HG02798 (cell line): ENCODE data around the gene FSTL4.

Experiments
- ATAC-seq: cut with Tn5 transposase; IDR thresholded peaks from one replicate; pipeline ENCODE4 v1.9.1; 2021; ENCODE audit warnings: mild to moderate bottlenecking; ENCODE audit not compliant: unreplicated experiment, poor library complexity

Gene FSTL4

DNA sequence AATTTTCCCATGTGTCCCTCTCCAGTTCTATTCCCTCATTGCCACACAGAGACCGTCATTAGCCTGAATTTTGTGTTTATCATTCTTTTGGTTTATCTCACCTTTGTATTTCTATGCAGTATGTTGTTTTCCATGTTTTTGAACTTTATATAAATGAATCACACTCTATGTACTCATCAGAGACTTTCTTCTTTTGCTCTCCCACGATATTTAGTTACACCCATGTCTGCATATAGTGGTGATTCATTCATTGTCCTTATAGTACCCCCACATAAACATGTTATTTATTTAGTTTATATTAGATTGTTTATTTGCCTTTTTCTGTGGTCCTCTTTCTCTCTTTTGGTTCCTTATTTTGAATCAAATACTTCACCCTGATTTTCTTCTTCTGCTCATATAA lies 199.7 kb downstream of the FSTL4 start:
- ATAC-seq: no peak

DNA sequence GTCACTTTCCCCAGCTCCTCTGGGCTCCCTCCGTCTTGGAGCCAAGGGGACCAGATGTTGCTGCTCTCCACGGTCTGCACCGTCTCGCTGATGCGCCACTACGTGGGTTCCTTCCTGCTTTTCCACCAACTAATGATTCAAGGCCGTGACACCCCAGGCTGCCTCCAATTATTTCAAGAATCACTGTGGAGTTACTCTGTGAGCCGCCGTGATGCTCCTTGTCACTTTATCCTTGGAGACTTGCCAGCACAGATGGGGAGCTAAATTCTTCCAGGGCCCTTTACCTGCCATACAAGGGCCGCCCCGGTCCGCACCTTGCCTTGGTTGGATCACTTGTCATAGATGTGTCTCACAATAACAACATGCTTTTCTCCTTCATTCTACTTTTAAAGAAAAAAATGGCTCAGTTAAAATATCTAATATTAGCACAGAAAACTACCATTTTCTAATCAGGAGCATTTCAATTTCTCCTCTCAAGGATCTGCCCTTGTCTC lies 202.0 kb downstream of the FSTL4 start:
- no peak for ATAC-seq

DNA sequence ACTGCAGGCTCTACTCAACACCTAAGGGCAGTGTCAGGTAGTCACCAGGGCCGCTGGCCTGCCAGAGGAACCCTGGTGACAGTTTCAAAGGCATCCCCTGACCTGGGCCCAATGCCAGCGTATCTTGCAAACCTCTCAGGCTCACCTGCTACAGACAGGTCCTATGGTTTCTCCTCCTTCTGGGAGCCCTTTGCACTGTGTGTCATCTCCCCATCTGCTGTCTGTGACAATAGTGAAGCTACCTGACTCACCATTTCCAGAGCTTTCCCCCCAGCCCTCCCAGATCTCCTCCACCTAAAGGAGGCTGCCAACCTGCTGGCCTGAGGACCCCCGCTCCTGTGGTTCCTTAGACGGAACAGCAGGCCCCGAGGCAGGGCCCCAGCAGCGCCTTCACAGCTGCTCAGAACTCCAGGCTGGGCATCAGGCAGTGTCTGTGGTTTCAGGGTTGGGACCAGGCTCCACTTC lies 203.1 kb downstream of the FSTL4 start:
- ATAC-seq: no peak

DNA sequence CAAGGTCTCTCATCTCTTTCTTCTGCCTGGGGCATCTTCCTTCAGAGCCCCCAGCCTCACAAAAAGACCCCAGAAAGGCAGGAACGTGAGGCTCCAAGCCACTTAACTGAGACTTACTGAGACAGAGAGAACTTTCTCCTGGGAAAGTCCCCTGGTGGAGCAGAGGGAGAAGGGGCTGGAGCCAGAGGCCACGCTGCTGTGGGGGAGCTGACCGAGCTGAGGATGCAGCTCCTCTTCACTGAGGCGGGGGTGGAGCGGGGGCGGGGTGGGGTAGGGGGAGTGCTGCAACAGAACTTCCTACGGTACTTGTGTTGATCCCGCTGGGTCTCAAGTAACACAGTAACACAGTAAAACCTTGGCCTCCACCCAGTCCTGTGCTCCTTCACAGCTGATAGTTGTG lies 204.0 kb downstream of the FSTL4 start:
- no peak for ATAC-seq

DNA sequence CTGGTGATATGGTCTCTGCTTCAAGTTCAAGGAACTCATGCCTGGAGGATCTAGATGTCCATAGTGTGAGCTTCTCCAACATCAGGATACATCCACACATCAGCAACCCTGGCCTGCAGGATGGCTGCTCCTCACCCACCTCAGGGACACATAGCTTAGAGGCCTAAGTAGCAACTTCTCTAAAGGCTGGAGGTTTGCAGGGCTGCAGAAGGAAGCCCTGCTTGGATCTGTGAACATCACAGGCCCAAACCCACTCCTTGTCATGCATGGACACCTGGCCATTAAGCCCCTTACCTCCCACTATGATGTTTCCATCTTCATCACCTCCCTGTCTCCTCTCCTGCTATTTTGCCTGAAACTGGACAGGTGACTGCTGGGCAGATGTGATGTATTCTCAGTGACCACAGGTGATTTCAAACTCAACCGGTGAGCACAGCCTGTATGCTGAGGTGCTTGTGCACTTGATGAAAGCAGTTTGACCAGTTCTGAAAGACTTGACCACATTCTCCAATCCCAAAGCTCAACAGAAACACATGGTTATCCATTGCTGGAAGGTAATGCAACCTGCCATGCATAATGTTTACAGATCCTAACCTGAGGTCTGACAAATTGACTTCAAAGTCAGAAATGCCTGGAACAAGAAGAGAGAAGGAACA lies 205.2 kb downstream of the FSTL4 start:
- no peak for ATAC-seq

DNA sequence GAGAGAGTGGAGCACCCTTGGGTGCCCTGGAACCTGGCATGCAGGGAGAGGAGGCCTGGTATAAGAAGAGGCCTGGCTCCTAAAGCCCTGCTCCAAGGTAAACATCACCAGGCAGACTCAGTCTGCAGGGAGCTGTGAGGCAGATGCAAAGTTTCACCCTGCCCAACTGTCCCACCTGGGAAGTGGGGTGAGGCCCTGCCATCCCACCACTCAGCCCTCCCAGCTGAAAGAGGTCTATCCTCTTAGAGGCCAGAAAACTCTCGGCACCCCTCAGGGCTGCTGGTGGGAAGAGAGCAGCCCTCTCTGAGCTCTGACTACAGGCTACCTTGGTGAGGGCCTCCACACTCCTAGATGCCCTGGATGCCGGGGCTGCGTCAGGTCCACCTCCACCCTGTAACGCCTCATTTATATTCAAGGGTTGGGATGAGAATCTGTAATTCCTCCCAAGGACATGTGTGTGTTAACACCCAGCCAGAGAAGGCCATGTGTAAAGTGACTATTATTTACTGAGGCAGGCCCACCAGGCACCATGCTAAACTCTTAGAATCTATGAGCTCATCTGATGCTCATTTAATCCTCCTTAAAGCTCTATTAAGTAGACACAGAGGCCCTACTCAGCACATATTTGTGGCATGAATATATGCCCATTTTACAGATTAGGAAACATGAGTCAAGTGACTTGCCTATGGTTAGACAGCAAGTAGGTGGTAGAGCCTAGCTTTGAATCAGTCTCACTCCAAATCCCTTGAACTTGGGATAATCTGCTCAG lies 205.9 kb downstream of the FSTL4 start:
- no peak for ATAC-seq

DNA sequence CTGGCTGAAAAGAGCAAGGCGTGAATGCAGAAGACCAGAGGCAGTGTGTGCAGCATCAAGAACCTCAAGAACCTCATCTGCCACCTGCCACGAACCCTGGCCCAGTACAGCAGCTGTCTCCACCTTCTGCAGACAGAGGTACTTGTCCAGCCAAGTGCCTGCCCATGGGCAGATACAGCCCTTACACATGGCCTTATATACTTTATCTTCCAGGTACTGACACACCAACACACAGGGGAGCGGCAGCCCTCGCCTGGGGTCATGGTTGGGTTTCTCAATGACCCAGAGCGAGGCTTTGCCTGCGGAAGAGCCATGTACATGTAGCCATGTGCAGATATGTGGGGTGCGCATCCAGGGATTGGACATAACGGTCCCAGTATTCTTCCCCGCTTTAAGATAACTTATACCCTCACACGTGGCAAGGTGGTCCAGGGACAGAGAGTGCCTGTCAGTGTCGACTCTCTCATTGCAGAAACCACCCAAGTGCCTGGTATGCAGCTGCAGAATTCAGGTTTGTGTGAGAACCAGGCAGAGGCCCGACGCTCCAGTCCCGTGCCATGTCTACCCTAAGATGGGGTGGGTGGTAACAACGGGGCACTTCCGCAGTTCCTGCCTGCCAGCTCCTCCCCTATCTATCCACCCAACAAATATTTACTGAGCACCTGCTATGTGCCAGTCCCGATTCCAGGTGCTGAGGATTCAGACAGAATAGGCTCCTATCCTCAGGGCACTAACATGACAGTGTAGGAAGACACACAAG lies 206.9 kb downstream of the FSTL4 start:
- no peak for ATAC-seq

DNA sequence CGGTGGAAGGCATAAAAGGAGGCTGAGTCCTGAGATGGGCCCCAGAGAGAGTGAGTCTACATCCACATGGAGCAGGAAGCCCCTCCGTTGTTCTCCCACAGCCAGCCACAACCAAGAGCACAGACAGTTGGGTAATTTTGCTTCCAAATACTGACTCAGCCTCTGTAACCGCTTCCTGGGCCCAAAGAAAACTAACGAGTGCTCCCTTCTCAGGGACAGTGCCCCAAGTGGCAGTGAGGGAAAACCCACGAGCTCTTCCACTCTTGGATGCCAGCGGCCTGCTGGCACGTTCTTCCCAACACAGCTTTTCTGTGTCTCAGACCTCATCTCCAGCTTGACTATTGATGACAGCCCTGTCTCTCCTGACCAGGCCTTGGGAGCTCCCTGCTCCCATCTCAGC lies 207.6 kb downstream of the FSTL4 start:
- ATAC-seq: no peak

DNA sequence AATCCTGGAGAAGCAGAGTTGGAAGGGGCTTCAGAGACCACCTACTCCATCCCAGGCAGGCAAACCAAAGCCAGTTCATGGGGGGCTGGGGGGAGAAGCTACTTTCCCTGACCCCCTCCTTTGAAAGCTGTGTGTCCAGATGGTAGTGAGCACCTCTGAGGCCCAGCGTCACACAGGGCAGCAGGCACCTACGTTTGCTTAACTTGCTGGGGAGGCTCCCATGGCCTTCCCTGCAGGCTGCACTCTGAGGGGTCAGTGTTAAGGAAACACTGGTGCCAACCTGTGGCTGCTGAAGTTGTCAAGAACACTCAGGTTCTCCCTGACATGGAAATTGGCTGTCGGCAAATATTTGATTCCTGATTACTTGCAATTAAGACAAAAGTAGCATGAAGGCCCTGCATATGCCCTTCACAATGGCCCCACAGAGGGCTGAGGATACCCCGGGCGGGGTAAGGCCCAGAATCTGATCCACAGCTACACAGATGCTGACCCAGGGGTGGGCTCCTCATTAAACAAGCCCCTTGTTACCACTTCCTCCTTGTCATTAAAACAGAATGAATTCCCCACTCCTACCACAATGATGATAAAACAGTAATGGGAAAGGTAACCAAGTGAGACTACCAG lies 208.5 kb downstream of the FSTL4 start:
- ATAC-seq: no peak

DNA sequence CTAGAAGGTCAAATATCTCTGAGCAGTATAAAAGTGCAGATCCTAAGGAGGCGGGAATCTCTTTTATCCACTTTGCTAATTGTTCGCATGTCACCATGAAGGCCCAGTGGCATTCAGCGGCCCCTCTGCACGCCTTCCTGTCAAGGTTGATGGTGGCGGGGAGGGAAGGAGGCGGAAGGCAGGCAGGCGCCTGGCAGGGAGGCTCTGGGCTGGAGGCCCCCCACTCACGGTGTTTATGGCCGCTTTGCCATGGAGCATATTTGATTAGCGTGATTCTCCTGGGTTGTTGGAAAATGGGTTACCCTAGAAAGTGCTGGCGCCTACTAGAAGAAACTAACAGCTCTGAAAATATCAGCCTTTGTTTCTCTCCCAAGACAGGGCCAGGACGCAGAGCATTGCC lies 209.6 kb downstream of the FSTL4 start:
- no peak for ATAC-seq

DNA sequence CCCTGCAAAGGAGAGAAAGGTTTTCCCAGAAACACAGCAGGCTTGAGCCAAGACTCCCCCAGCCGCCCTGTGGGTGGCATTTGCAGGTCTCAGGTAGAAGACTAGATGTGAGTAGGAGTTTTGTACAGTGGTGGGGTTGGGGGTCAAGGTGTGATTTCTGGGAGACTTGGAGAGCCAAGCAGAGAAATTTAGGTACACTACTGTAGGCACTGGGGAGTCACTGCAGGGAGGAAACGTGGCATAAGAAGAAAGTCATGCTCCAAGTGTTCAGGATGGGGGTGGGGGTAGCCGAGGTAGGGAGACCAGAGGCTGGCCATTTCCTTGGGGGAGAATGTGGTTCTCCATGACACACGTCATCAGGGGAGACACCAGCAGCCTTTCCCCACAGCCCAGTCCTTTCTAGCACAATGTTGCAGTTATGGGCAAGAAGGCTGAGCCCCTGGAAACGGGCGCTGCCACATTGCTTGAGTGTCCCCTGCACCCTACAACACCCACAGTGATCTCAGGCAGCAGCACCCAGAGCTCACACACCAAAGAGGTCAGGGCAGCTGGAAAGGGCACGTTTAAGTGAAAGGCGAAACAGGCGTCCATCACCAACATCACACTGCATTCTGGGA lies 210.5 kb downstream of the FSTL4 start:
- ATAC-seq: no peak

DNA sequence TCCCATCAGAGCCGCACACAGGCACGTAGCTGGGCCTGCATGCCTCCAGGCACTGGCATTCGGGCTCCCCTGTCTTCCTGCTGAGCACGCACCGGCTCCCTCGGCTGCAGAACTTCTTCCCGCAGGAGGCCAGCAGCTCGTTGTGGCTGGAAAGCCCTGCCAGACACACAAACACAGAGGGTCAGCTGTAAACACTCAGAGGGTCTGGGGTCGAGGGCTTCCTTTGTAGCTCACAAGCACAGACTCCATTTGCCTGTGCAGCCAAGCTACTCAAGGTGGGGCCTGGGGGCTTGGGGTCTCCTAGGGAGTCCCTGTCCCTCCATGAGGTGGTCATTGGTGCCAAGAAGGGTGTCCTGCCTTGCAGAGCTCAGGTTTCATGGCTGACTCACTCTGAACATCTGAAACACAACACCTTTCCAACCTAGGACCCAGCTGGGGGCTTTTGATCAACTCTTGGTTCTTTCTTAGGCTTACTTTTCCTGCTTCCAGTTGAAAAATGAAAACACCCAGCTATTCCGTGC lies 211.4 kb downstream of the FSTL4 start:
- ATAC-seq: no peak

DNA sequence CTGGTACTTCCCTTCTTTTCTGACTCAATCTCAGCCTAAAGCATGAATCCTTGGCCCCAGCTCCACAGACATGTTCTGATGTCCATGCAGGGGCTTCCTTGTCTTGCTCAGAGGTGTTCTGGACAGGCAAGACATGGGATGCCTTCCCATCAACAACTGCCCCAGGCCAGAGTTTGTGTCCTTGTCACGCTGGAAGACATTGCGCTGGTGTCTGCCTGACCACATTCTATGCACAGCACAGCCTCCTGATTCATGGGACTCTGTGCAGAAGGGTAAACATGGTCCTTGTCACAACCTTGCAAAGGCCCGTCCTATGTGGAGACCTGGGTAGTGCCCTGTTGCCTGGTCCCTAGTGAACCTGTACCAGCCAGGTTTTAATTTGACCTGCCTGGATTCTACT lies 212.2 kb downstream of the FSTL4 start:
- ATAC-seq: no peak

DNA sequence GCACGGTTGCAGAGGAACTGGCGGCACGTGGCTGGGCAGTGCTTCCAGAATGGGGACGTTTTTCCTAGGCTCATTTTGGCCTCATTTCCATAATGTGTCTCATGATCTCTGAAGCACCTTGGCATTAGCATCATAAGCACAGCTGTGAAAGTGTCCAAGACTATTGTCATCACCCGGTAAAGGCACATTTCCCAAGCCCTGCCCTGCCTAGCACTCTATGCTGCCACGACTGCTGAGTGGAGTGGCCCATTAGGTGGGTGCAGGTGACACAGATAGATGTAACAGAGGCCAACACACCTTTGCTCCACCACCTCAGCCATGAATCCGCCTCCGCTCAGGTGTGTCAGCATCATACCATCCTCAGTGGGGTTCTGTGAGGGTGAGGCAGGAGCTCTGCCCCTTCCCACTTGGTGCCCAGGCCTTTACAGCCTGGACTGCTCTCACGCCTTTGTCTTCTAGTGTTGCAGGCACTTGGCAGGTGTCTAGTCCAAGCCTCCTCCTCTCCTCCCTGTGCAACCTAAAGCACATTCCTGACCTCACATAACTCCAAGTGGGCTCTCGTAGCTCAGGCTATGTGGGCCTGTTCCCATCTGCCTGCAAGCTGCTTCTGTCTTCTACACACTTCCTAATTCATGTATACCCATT lies 213.0 kb downstream of the FSTL4 start:
- no peak for ATAC-seq

DNA sequence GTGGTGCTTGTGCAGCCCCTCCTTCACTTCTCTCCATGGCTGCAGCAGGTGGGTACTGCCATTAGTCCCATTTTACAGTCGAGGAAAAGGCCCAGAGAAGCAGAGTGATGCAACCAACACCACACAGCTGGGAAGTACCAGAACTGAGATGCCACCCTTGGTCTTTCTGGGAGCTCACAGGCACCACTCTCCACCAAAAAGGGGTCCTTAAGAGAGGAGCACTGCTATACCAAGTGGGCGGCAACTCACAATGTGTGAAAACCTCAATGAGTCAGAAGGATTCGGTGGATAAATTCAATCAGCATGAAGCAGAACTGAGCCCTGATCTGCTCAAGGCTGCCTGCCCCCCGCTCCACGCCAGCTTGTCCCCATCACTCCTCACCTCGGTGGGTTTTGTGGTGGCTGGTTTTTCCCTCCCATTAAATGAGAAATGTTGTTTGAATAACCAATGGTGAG lies 213.7 kb downstream of the FSTL4 start:
- peak; percentile 55 for ATAC-seq

DNA sequence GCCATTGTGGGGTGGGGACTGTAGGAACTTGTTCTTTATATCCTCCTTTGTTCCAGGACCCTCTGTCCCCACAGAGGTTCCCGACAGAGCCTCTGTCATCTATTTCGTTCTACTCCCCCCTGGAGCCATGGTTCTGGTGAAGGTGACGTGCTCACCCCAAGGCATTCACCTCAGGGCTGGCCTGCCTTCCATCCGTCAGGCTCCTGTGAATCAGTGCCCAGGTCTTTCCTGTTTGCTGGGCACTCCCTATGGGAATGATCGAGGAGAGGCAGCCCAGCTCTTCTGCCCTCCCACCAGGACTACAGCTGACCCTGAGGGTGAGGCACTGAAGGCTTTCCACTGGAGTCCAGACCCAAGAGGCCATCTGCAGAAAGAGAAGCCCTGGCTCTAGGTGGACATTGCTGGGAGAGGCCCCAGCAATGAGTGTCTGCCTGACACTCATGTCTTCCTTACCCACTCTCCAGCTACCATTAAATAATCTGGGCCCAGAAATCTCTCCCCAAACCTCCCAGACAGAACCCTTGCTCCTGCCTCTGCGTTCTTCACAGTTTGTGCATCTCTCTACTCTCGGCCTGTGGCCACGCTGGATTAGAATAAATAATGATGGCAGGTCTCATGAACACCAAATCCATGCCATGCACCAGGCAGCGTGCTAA lies 214.2 kb downstream of the FSTL4 start:
- ATAC-seq: no peak

DNA sequence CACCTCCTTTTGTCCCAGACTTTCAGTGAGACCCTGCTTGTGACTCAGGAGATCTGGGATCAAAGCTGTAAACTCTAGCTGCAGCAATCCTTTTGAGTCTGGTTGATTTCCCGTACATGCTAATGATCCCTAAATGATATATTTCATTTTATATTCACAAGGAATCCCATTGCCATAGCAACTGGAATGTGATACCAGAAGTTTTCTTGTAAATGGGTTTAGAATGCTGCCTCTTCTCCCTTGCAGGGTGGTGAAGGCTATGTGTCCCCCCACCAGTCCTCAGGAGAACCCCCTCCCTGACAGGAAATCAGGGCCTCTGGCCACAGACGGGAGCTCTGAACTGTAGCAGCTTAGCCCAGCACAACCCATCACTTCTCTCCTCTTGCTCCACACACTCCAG lies 215.0 kb downstream of the FSTL4 start:
- no peak for ATAC-seq

DNA sequence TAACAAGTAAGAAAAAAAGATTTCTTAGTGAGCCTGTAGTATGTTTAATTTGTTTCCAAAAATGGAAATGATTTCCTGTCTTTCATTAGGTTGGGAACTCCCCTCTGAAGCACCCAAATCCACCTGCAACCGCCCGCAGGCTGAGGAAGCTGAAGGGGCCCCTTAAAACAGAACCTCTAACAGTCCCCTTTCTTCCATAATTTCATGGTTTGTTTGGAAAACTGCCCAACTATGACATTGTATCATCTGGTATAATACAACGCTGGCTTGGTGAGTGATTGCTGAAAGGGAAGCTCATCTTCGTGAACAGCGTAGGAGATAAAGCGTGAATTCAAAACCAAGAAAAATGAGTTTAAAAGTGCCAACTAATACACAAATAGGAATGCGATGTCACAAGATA lies 215.5 kb downstream of the FSTL4 start:
- no peak for ATAC-seq

DNA sequence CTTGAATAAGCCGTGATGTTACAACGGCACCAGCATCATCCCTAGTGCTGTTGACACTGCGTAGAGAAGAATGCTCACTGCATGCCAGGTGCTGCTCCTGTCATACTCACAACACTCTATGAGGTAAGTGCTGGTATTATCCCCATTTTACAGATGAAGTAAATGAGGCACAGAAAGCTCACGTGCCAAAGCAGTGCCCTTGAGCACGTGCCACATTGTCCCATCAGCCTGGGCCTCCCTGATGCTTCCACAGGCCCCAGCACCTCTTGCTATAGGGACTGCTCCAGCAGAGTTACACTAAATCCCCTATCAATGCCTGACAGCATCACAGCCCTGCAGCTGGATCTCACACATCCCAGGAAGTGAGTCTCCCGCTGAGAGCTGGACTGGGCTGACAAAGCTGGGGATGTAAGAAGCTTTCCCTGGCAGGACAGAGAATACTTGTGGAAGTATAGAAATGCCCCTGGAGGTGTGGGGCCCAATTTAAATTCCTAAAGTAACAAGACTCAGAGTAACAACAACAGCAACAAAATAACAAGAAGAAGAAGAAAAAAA lies 216.1 kb downstream of the FSTL4 start:
- no peak for ATAC-seq
